ENCODE results near the gene CCM2. TPM values are rescaled to one million over a fixed set of nuclear protein-coding genes. Genes with fewer than 3 reads are reported as not detected.

Gene CCM2
- total RNA-seq, 3 donors from 2014 or later, result 32.3 to 45.3 (median 35.4) TPM

DNA sequence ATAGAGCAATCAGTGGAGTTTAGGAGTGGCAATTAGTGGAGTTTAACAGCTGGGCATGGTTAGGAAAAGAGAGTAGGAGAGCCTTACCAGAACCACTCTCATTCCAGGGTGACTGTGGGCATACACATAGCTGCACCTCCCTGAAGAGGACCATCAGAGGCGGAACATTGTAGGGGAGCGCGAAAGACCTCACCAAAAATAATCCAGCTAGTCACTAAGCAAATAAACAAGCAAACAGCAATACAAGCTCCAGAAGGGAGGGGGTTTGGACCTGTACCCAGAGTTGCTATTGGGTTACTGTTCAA lies 92.9 kb downstream of the CCM2 start:
- H3K4me3 ChIP-seq, result no peak overlapping the region
- intact Hi-C loops (cut with DNase I; ENCODE audit: low total_unique reads), result no loop called here
- no peak for DNase-seq (ENCODE audit: low spot score in 2 of 2)

DNA sequence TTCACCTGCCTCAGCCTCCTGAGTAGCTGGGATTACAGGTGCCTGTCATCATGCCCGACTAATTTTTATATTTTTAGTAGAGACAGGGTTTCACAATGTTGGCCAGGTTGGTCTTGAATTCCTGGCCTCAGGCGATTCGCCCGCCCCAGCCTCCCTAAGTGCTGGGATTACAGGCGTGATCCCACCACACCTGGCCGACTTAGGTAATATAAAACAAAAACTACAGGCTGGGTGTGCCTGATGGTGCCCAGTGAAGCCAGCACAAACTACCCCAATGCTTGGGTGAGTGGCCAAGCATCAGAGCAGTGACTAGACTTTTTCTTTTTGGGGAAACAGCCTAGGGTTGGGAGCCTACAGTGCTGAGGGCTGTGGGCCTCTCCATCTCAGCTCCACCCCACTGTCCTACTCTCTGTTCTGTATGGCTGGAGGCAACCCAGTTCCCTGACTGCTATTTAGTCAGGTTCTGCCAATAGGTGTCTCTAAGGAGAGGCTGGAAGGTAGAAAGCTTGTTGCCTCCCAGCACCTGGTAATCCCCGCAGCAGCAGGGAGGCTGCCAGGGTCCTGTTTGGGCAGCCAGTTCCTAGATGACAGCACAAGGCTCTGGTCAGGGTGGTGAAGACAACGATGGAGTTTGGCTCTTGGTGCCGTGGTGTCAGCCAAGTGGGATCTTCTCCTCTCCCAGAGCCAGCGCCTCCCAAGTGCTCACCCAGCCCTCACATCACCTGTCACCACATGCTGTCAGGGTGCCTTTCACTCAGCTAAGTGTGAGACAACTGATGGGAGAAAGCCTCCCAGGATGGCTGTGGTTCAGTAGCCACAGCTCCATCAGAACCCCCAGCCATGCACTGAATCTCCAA lies 99.2 kb downstream of the CCM2 start:
- TF ChIP-seq, protein P1, sequence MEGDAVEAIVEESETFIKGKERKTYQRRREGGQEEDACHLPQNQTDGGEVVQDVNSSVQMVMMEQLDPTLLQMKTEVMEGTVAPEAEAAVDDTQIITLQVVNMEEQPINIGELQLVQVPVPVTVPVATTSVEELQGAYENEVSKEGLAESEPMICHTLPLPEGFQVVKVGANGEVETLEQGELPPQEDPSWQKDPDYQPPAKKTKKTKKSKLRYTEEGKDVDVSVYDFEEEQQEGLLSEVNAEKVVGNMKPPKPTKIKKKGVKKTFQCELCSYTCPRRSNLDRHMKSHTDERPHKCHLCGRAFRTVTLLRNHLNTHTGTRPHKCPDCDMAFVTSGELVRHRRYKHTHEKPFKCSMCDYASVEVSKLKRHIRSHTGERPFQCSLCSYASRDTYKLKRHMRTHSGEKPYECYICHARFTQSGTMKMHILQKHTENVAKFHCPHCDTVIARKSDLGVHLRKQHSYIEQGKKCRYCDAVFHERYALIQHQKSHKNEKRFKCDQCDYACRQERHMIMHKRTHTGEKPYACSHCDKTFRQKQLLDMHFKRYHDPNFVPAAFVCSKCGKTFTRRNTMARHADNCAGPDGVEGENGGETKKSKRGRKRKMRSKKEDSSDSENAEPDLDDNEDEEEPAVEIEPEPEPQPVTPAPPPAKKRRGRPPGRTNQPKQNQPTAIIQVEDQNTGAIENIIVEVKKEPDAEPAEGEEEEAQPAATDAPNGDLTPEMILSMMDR (IDR thresholded peaks at IDR 0.05), result no peak
- TF ChIP-seq POLR2AphosphoS5 (IDR thresholded peaks at IDR 0.05) (no peak), POLR2A (IDR thresholded peaks at IDR 0.05) (no peak)
- peaks cover 22% of the 10 kb centered on the region for H3K36me3 ChIP-seq
- intact Hi-C loops (cut with DNase I; ENCODE audit: low total_unique reads), result no loop called here

More for the DNA sequence above, 92.9 kb downstream of the CCM2 start:
- TF ChIP-seq, protein P1 (IDR thresholded peaks at IDR 0.05), result no peak
- no peak for TF ChIP-seq POLR2A (IDR thresholded peaks at IDR 0.05)
- TF ChIP-seq POLR2AphosphoS5 (IDR thresholded peaks at IDR 0.05), result no peak
- H3K9me3 ChIP-seq, result no peaks in the 10 kb centered on the region
- no peaks in the 10 kb centered on the region for H3K36me3 ChIP-seq
- H3K27me3 ChIP-seq, result no peaks in the 10 kb centered on the region
- H3K27ac ChIP-seq, result no peak overlapping the region
- no peaks in the 10 kb centered on the region for H3K4me1 ChIP-seq

DNA sequence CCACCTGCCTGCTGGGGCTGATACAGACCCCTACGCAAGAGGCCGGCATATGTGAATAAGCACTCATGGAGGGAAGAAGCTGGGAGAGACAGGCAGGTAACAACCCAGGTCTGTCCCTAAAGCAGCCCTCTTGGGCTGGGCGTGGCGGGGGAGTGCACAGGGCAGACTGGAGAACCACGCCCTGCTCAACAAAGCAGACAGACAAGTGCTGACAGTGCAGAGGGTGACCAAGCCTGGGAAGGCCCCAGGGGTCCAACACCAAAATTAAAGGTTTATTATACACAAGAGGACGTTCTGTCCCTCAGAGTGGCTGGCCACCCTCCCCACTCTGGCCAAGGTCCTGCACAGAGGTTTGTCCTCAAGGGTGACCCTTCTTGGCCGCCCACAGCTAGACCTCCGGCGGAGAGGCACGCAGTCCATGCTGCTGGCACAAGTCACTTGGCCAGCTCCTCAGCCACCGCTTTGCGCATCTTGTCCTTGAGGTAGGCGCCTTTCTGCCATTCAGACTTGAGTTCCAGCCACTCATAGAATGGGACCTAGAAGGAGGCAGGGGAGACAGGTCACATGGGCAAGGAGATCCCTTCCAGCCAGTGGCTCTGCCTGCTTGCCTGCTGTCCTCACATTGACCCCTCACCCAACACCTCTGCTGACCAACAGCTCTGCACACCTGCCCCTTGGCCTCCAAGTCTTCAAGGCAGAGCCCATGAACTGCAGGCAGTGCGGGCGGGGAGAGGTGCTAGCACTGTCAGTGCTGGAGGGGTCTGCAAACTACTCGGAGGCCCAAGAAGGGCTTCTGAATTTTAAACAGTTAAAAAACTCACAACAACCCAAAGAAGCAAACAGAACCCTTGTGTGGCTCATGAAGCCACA lies 100.1 kb downstream of the CCM2 start:
- Histone ChIP-seq H3K36me3 (peaks cover 31% of the 10 kb centered on the region), H3K9me3 (no peaks in the 10 kb centered on the region), H3K4me3 (no peak overlapping the region), H3K4me1 (no peaks in the 10 kb centered on the region), H3K27ac (no peak overlapping the region), H3K27me3 (no peaks in the 10 kb centered on the region)
- DNase-seq (ENCODE audit: low spot score in 2 of 2), result no peak
- intact Hi-C loops (cut with DNase I; ENCODE audit: low total_unique reads), result no loop called here
- TF ChIP-seq POLR2A (IDR thresholded peaks at IDR 0.05), result no peak
- no peak for TF ChIP-seq POLR2AphosphoS5 (IDR thresholded peaks at IDR 0.05)
- TF ChIP-seq, protein P1 (IDR thresholded peaks at IDR 0.05), result no peak

More for the DNA sequence above, 99.2 kb downstream of the CCM2 start:
- Histone ChIP-seq H3K27me3 (no peaks in the 10 kb centered on the region), H3K4me3 (no peak overlapping the region), H3K4me1 (no peaks in the 10 kb centered on the region), H3K9me3 (no peaks in the 10 kb centered on the region), H3K27ac (no peak overlapping the region)
- no peak for DNase-seq (ENCODE audit: low spot score in 2 of 2)

DNA sequence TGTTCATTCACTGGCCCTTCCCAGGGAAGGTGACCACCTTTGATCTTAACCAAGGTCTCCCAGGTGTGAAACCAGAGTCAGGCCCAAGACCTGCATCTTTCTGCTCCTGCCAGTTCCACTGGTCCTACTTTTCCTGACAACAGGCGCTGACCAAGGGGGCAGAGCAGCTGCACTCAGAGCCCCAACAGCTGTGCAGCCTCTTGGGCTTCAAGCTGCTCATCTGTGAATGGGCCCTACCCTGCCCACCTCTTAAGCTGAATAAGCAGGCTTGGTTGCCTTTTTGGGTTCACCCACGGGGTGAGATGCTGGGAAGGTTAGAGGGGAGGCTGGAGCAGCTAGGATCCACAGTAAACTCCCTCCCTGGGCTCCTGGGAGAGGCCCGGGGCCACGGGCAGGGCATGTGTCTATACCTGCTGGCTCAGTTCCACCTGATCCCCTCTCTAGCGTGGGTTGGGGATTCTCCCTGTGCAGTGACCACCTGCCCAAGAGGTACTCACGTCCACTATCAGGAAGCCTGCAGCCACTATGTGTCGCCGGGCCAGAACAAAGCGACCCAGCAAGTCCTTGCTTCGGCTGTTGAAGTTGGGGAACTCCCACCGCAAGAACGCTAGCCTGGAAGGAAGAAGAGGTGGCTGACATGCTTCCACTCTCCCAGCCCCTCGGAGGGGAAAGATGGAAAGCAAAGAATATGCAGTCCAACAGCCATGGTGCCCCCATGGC lies 100.9 kb downstream of the CCM2 start:
- no peaks in the 10 kb centered on the region for H3K4me1 ChIP-seq
- H3K36me3 ChIP-seq, result peaks cover 36% of the 10 kb centered on the region
- intact Hi-C loops (cut with DNase I; ENCODE audit: low total_unique reads), result no loop called here

More for the DNA sequence above, 100.9 kb downstream of the CCM2 start:
- H3K27ac ChIP-seq, result no peak overlapping the region
- H3K9me3 ChIP-seq, result no peaks in the 10 kb centered on the region
- TF ChIP-seq POLR2AphosphoS5 (IDR thresholded peaks at IDR 0.05), result no peak
- TF ChIP-seq POLR2A (IDR thresholded peaks at IDR 0.05), result no peak
- TF ChIP-seq, protein P1 (IDR thresholded peaks at IDR 0.05), result no peak
- DNase-seq (ENCODE audit: low spot score in 2 of 2), result no peak
- H3K27me3 ChIP-seq, result no peaks in the 10 kb centered on the region
- H3K4me3 ChIP-seq, result no peak overlapping the region
